ENCODE measurements around the gene RALGDS. TPM values are rescaled to one million over a fixed set of nuclear protein-coding genes. Genes with fewer than 3 reads are reported as not detected.
A peak's percentile ranks its signal among the peaks of the same experiment; 100 is the strongest.

RALGDS gene
- total and polyA plus RNA-seq, 2 of the 13 experiments (the other 11 are each of a cell fraction or from before 2014, with no cell fraction given), result 12.9 to 25.5 TPM

DNA sequence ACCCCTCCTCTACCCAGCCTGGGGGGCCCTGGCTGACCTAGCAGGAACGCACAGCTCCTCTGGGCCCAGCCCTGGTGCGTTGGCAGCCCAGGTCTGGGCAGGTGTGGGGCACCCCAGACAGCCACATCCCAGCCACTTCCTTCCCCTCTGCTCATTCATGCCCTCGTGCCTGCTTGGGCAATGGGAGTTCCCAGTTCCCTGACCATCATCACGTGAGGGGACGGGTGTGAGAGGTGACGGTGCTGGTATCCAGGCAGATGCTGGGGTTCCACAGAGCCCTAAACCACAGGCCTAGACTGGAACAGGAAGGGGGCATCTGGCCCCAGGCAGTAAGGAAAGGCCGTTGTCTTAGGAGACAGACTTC, 8.4 kb downstream of the RALGDS start (continued):
- no peak for TF ChIP-seq CENPT (CRISPR knock-in tag; IDR thresholded peaks at IDR 0.05; ENCODE audit: low read depth)
- TF ChIP-seq ZNF83 (CRISPR knock-in tag; IDR thresholded peaks at IDR 0.05; ENCODE audit: borderline replicate concordance), result no peak
- TF ChIP-seq CHD4 (IDR thresholded peaks at IDR 0.05; ENCODE audit: borderline replicate concordance, low read length), result no peak
- TF ChIP-seq ZNF709 (CRISPR knock-in tag; IDR thresholded peaks at IDR 0.05), result no peak

GRCh38 chr9:133111808-133112662, 9.0 kb downstream of the RALGDS start:
- intact Hi-C loops (cut with micrococcal nuclease; ENCODE audit: unreplicated experiment), result no loop called here
- Histone ChIP-seq H4K20me1 (ENCODE audit: insufficient read depth, low read length) (peaks cover 30% of the 10 kb centered on the region; the same call in 1 of the 2 replicates), H3K27me3 (ENCODE audit: control insufficient read depth in 1 of 2, insufficient read depth in 2 of 2, low read length in 2 of 2) (no peaks in the 10 kb centered on the region), H3K9me3 (ENCODE audit: low read length) (no peaks in the 10 kb centered on the region), H2AFZ (ENCODE audit: low read length) (no peak overlapping the region), H3K4me3 (replicated peaks in 1 of 3; ENCODE audit: insufficient read depth in 1 of 3, low read depth in 2 of 3, low read length in 3 of 3) (no peak overlapping the region), H3K27ac (ENCODE audit: extremely low read length, insufficient read depth, low read length) (no peak overlapping the region), H3K4me1 (ENCODE audit: insufficient read depth, low read length) (peaks cover 20% of the 10 kb centered on the region), H3K9ac (ENCODE audit: insufficient read depth, low read depth, low read length) (no peak overlapping the region), H3K36me3 (replicated peaks in 1 of 2; ENCODE audit: control insufficient read depth in 1 of 2, insufficient read depth in 2 of 2, low read length in 2 of 2) (peaks cover 16 to 31% of the 10 kb centered on the region in 2 experiments; a peak in 4 of 5 replicates), H3K79me2 (ENCODE audit: insufficient read depth, low read length) (no peaks in the 10 kb centered on the region), H3K4me2 (ENCODE audit: low read depth, low read length) (no peak overlapping the region)
- POLR2A ChIA-PET, result no interaction called here
- TF ChIP-seq MED8 (CRISPR knock-in tag; IDR thresholded peaks at IDR 0.05; ENCODE audit: insufficient replicate concordance), result no peak
- TF ChIP-seq ZNF136 (CRISPR knock-in tag; IDR thresholded peaks at IDR 0.05; ENCODE audit: low read depth), result no peak
- peak; percentile 46 for TF ChIP-seq AGO2 (optimal IDR thresholded peaks at IDR 0.05; ENCODE audit: low read depth, low read length)
- TF ChIP-seq ZNF629 (CRISPR knock-in tag; conservative IDR thresholded peaks at IDR 0.05), result peak; percentile 82
- TF ChIP-seq NR2C2 (CRISPR knock-in tag; IDR thresholded peaks at IDR 0.05; ENCODE audit: borderline replicate concordance), result no peak
- no peak for TF ChIP-seq ZNF546 (CRISPR knock-in tag; conservative IDR thresholded peaks at IDR 0.05)
- TF ChIP-seq TP53 (CRISPR knock-in tag; conservative IDR thresholded peaks at IDR 0.05), result no peak
- no peak for TF ChIP-seq SP1 (IDR thresholded peaks at IDR 0.05)
- no peak for TF ChIP-seq SP1 (CRISPR knock-in tag; IDR thresholded peaks at IDR 0.05)
- TF ChIP-seq ZIK1 (CRISPR knock-in tag; IDR thresholded peaks at IDR 0.05; ENCODE audit: borderline replicate concordance, low read depth), result no peak
- no peak for TF ChIP-seq ZNF749 (CRISPR knock-in tag; IDR thresholded peaks at IDR 0.05; ENCODE audit: borderline replicate concordance)
- no peak for TF ChIP-seq ZNF773 (CRISPR knock-in tag; IDR thresholded peaks at IDR 0.05; ENCODE audit: borderline replicate concordance)
- in situ Hi-C loops (cut with HindIII; ENCODE audit: extremely low pct_ligation_motif_present, low pct_unique_long_range_greater_than_20kb), result no loop called here
- no peak for FAIRE-seq
- ATAC-seq, result no peak
- 98% methylated on average over 15 of the region's 30 CpGs for WGBS (ENCODE audit: low lambda C conversion rate)
- DNase-seq (ENCODE audit: low spot score), result no peak
- CTCF ChIA-PET (ENCODE audit: low intra/inter-chr PET ratio, low total read pairs), result no interaction called here
- BruUV-seq (replicated peaks), result no TSS peak
